Fibroblast of skin of left quadriceps (primary cell): Measurements from ENCODE around the gene SIPA1.

ENCODE experiments used
- DNase-seq, 2 experiments: peaks; one replicate each; pipeline ENCODE4 v3.0.0-alpha.2; 2013; ENCODE audit warnings: low read depth in 2 of 2

The SIPA1 gene

GRCh38 chr11:65637794-65638419, at the start of gene SIPA1:
Gene SIPA1 (plus strand): TSS chr11:65638101. CDS start chr11:65640922, 2,821 bp downstream.
- DNase-seq = peak in 1 of 2 experiments; percentile 26

GRCh38 chr11:65588199-65589054, 49.5 kb upstream of the SIPA1 start:
- DNase-seq = no peak

GRCh38 chr11:65589444-65590239, 48.3 kb upstream of the SIPA1 start:
- no peak for DNase-seq

GRCh38 chr11:65590240-65590738, 47.6 kb upstream of the SIPA1 start:
- no peak for DNase-seq

GRCh38 chr11:65591939-65592857, 45.7 kb upstream of the SIPA1 start:
- DNase-seq = no peak

GRCh38 chr11:65592858-65593517, 44.9 kb upstream of the SIPA1 start:
- DNase-seq = no peak

- DNase-seq = no peak
These were observed 44.1 kb upstream of the SIPA1 start for GRCh38 chr11:65593518-65594414.

- no peak for DNase-seq
These were observed 42.8 kb upstream of the SIPA1 start for GRCh38 chr11:65595131-65595530.

- DNase-seq = no peak
These were observed 42.2 kb upstream of the SIPA1 start, which contains the start of gene KCNK7 for GRCh38 chr11:65595543-65596281. Gene KCNK7 (minus strand): TSS chr11:65595800. CDS start chr11:65595772, 28 bp downstream.

GRCh38 chr11:65596520-65596919, 41.4 kb upstream of the SIPA1 start:
- no peak for DNase-seq

GRCh38 chr11:65598258-65598699, 39.6 kb upstream of the SIPA1 start:
- DNase-seq = no peak

- no peak for DNase-seq
These were observed 38.5 kb upstream of the SIPA1 start for GRCh38 chr11:65599216-65599954.

GRCh38 chr11:65599955-65600246, 38.0 kb upstream of the SIPA1 start:
- no peak for DNase-seq

- no peak for DNase-seq
These were observed 33.6 kb upstream of the SIPA1 start for GRCh38 chr11:65604258-65604657.

- DNase-seq = peak; percentile 94
These were observed 30.9 kb upstream of the SIPA1 start for GRCh38 chr11:65606876-65607613.

GRCh38 chr11:65607614-65608426, 30.1 kb upstream of the SIPA1 start:
- no peak for DNase-seq
